Esophagus squamous epithelium (tissue), 4 donors: Measurements from ENCODE around the gene OAF.

ENCODE experiments used
- POLR2A ChIP-seq, 4 donors: fragments of 450-650 bp; IDR thresholded peaks; one replicate each; pipeline ENCODE4 v1.6.1; 2017; ENCODE audit warnings: antibody characterized with exemption in 4 of 4, mild to moderate bottlenecking in 4 of 4, moderate library complexity in 3 of 4
- TF ChIP-seq, protein P1 (sequence below), 6 experiments: fragments of 450-650 bp in 4 of 6; fragments of 200-600 bp in 2 of 6; sonication (generic) in 2 of 6; IDR thresholded peaks; one replicate each; pipeline ENCODE4 v1.5.1; 2016 to 2019; ENCODE audit warnings: antibody characterized with exemption in 6 of 6, mild to moderate bottlenecking in 4 of 6, moderate library complexity in 4 of 6

DNA sequence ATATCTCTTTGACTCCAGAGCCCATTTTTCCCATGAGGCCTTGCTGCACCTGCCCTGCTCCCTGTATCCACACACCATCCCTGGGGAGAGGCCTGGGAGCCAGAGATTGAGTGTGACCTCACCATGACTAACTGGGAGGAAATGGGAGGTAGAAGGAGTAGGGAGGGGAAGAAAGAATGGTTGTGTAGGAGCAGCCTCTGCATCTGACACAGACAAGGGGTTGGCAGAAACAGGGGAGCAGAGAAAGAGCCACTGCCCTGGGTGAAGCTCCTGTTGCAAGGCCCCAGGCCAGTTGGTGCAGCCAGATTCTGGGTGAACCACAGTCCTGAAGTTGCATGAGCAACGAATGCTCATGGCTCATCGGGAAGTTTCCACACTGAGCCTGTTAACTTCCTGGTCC, 61.5 kb downstream of the OAF start:
- TF ChIP-seq, protein P1, sequence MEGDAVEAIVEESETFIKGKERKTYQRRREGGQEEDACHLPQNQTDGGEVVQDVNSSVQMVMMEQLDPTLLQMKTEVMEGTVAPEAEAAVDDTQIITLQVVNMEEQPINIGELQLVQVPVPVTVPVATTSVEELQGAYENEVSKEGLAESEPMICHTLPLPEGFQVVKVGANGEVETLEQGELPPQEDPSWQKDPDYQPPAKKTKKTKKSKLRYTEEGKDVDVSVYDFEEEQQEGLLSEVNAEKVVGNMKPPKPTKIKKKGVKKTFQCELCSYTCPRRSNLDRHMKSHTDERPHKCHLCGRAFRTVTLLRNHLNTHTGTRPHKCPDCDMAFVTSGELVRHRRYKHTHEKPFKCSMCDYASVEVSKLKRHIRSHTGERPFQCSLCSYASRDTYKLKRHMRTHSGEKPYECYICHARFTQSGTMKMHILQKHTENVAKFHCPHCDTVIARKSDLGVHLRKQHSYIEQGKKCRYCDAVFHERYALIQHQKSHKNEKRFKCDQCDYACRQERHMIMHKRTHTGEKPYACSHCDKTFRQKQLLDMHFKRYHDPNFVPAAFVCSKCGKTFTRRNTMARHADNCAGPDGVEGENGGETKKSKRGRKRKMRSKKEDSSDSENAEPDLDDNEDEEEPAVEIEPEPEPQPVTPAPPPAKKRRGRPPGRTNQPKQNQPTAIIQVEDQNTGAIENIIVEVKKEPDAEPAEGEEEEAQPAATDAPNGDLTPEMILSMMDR (IDR thresholded peaks at IDR 0.05) = no peak
- no peak for TF ChIP-seq POLR2A (IDR thresholded peaks at IDR 0.05)
